Mesenchymal stem cell (in vitro differentiated cells and primary cell): Measurements from ENCODE around the gene ADPRS.

Source experiments
- DNase-seq: peaks from one replicate; pipeline ENCODE4 v3.0.0-alpha.2; 2013
- H2AFZ ChIP-seq: one replicate; pipeline ENCODE4 v1.6.1; 2013; ENCODE audit warnings: low read depth, mild to moderate bottlenecking, control low read depth, inconsistent platforms, low read length, moderate library complexity
- H2AK5ac ChIP-seq: 2 replicates; pipeline ENCODE4 v1.6.1; 2013; ENCODE audit warnings: low read length, moderate library complexity, mild to moderate bottlenecking, inconsistent platforms; ENCODE audit not compliant: severe bottlenecking
- H2BK120ac ChIP-seq: one replicate; pipeline ENCODE4 v1.6.1; 2013; ENCODE audit warnings: low read depth, mild to moderate bottlenecking, inconsistent platforms, low read length, moderate library complexity
- H2BK12ac ChIP-seq, 2 experiments: one replicate each; pipeline ENCODE4 v1.6.1; 2013; ENCODE audit warnings: inconsistent platforms in 2 of 2, low read length in 2 of 2, mild to moderate bottlenecking in 2 of 2, moderate library complexity in 2 of 2, control low read depth in 1 of 2
- H2BK15ac ChIP-seq: one replicate; pipeline ENCODE4 v1.6.1; 2013; ENCODE audit warnings: mild to moderate bottlenecking, low read depth, inconsistent platforms; ENCODE audit not compliant: poor library complexity, severe bottlenecking
- H2BK5ac ChIP-seq: 2 replicates; pipeline ENCODE4 v1.6.1; 2013; ENCODE audit warnings: low read depth, mild to moderate bottlenecking, low read length, control low read depth, inconsistent platforms; ENCODE audit not compliant: poor library complexity, severe bottlenecking
- H3K14ac ChIP-seq, 2 experiments: one replicate each; pipeline ENCODE4 v1.6.1; 2013; ENCODE audit warnings: inconsistent platforms in 2 of 2, low read length in 2 of 2, control low read depth in 1 of 2, mild to moderate bottlenecking in 1 of 2, moderate library complexity in 1 of 2
- H3K18ac ChIP-seq, 2 experiments: one replicate each; pipeline ENCODE4 v1.6.1; 2013; ENCODE audit warnings: inconsistent platforms in 2 of 2, low read length in 2 of 2, control low read depth in 1 of 2, low read depth in 1 of 2, mild to moderate bottlenecking in 1 of 2
- H3K23ac ChIP-seq, 2 experiments: one replicate each; pipeline ENCODE4 v1.6.1; 2013; ENCODE audit warnings: inconsistent platforms in 2 of 2, low read length in 2 of 2, mild to moderate bottlenecking in 2 of 2, moderate library complexity in 2 of 2, control low read depth in 1 of 2
- H3K27ac ChIP-seq: 2 replicates; pipeline ENCODE4 v1.5.1; 2013; ENCODE audit warnings: mild to moderate bottlenecking, moderate library complexity, low read length, control low read depth, inconsistent platforms; ENCODE audit not compliant: poor library complexity, severe bottlenecking
- H3K27me3 ChIP-seq, 2 experiments: 2 replicates each; pipeline versions ENCODE4 v1.6.1 to v1.7.0; 2013; ENCODE audit warnings: low read length in 2 of 2, mild to moderate bottlenecking in 2 of 2, moderate library complexity in 2 of 2, control low read depth in 1 of 2, inconsistent platforms in 1 of 2; ENCODE audit not compliant: control insufficient read depth in 1 of 2, insufficient read depth in 1 of 2
- H3K36me3 ChIP-seq, 2 experiments: 2 replicates each; pipeline versions ENCODE4 v1.6.1 to v1.7.0; 2013; ENCODE audit warnings: low read length in 2 of 2, control low read depth in 1 of 2, inconsistent platforms in 1 of 2, low read depth in 1 of 2, mild to moderate bottlenecking in 1 of 2; ENCODE audit not compliant: insufficient read depth in 2 of 2, control insufficient read depth in 1 of 2
- H3K4ac ChIP-seq, 2 experiments: one replicate each; pipeline ENCODE4 v1.6.1; 2013; ENCODE audit warnings: inconsistent platforms in 2 of 2, low read length in 2 of 2, mild to moderate bottlenecking in 2 of 2, moderate library complexity in 2 of 2, control low read depth in 1 of 2, low read depth in 1 of 2
- H3K4me1 ChIP-seq: 2 replicates; pipeline ENCODE4 v1.6.1; 2013; ENCODE audit warnings: low read depth, low read length, control low read depth; ENCODE audit not compliant: control insufficient read depth, insufficient read depth
- H3K4me2 ChIP-seq: 2 replicates; pipeline ENCODE4 v1.6.1; 2013; ENCODE audit warnings: low read length, mild to moderate bottlenecking, inconsistent platforms; ENCODE audit not compliant: poor library complexity, severe bottlenecking
- H3K4me3 ChIP-seq, 2 experiments: 2 replicates each; pipeline versions ENCODE4 v1.5.1 to v1.7.0; 2013; ENCODE audit warnings: low read length in 2 of 2, mild to moderate bottlenecking in 2 of 2, control low read depth in 1 of 2, low read depth in 1 of 2; ENCODE audit not compliant: insufficient read depth in 1 of 2
- H3K79me1 ChIP-seq: replicated peaks from 2 replicates; pipeline ENCODE4 v1.6.1; 2013; ENCODE audit warnings: mild to moderate bottlenecking, control low read depth, low read length, inconsistent platforms; ENCODE audit not compliant: poor library complexity, severe bottlenecking
- H3K9ac ChIP-seq: 2 replicates; pipeline ENCODE4 v1.7.0; 2013; ENCODE audit warnings: mild to moderate bottlenecking, low read length, moderate library complexity
- H3K9me3 ChIP-seq: 2 replicates; pipeline ENCODE4 v1.7.0; 2013; ENCODE audit warnings: mild to moderate bottlenecking, low read length; ENCODE audit not compliant: control insufficient read depth
- H4K8ac ChIP-seq: one replicate; pipeline ENCODE4 v1.6.1; 2013; ENCODE audit warnings: inconsistent platforms, mild to moderate bottlenecking, low read length, moderate library complexity
- H4K91ac ChIP-seq: one replicate; pipeline ENCODE4 v1.6.1; 2013; ENCODE audit warnings: mild to moderate bottlenecking, low read length, inconsistent platforms
- WGBS: methylation state at CpG from one replicate; pipeline ENCODE4 v1.1.7; 2013; ENCODE audit warnings: mixed read lengths; 5-methylcytosine and 5-hydroxymethylcytosine counted together

Gene ADPRS

DNA sequence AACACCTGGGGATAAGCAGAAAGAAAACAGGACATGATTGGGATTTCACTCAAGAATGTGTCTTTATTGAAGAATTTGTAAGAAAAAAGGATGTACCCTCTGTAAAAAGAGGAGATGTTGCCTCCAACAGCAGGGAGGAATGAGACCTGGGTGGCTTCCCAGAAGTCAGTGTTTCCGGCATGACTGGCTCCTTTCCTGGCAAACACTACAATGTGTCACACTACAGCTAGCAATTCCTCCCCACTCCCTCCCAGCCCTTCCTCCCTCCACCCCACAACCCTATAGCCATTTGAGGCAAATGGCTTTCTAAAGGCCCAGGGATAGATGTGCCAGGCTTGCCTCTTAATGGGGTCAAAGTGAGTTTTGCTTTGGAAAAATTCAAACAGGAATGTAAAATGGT, 47.8 kb downstream of the ADPRS start:
- H3K9ac ChIP-seq: peak overlapping the region; percentile 75
- no peak overlapping the region for H3K14ac ChIP-seq
- no peak overlapping the region for H3K18ac ChIP-seq

DNA sequence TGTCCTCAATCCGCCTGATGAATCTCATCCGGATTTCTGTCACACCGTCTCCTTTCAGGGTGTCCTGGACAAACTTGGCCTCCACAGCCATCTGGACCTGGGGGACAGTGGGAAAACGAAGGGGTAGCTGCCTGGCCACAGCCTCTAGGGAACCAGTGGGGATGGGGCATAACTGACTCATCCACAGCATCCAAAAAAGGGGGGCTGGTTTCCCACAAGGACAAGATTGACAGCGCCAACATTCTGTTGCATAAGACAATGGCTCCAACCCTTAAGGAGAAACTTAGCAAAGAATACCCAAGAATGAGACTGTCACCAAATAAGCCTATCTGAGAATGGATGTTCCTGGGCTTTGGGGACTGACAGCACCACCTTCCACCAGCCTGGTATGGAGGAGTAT, 48.5 kb downstream of the ADPRS start:
- no peaks in the 10 kb centered on the region for H3K9me3 ChIP-seq
- no peak overlapping the region for H4K8ac ChIP-seq
- H3K79me1 ChIP-seq: peaks cover 23% of the 10 kb centered on the region
- 92% methylated on average over 5 of the region's 5 CpGs for WGBS
- peak overlapping the region; percentile 59 for H3K9ac ChIP-seq
- no peak overlapping the region for H3K4ac ChIP-seq
- no peak overlapping the region for H3K4me2 ChIP-seq
- H2BK15ac ChIP-seq: no peak overlapping the region
- no peaks in the 10 kb centered on the region for H3K27me3 ChIP-seq
- no peak overlapping the region for H3K14ac ChIP-seq
- H2BK12ac ChIP-seq: no peak overlapping the region
- H3K4me3 ChIP-seq: no peak overlapping the region
- H4K91ac ChIP-seq: no peak overlapping the region
- peaks cover 20 to 34% of the 10 kb centered on the region in 2 experiments for H3K36me3 ChIP-seq
- no peak overlapping the region for H3K23ac ChIP-seq
- no peak overlapping the region for H2AFZ ChIP-seq
- no peak overlapping the region for H2BK120ac ChIP-seq
- no peak overlapping the region for H3K27ac ChIP-seq
- H3K18ac ChIP-seq: no peak overlapping the region
- H2BK5ac ChIP-seq: no peak overlapping the region
- peaks cover 13% of the 10 kb centered on the region for H3K4me1 ChIP-seq
- no peak overlapping the region for H2AK5ac ChIP-seq
- DNase-seq: no peak

More for the DNA sequence above, 47.8 kb downstream of the ADPRS start:
- H3K4me1 ChIP-seq: peaks cover 13% of the 10 kb centered on the region
- H4K91ac ChIP-seq: no peak overlapping the region
- no peak overlapping the region for H2AFZ ChIP-seq
- no peak overlapping the region for H3K4ac ChIP-seq
- H3K4me3 ChIP-seq: peak overlapping the region in 1 of 2 experiments; percentile 17
- H3K79me1 ChIP-seq: peaks cover 23% of the 10 kb centered on the region
- H2BK15ac ChIP-seq: no peak overlapping the region
- no peak overlapping the region for H2AK5ac ChIP-seq
- H3K27ac ChIP-seq: no peak overlapping the region
- no peak overlapping the region for H3K4me2 ChIP-seq
- H2BK12ac ChIP-seq: no peak overlapping the region
- H3K23ac ChIP-seq: no peak overlapping the region
- no peak overlapping the region for H2BK120ac ChIP-seq
- H2BK5ac ChIP-seq: no peak overlapping the region
- DNase-seq: peak; percentile 30
- no peaks in the 10 kb centered on the region for H3K27me3 ChIP-seq
- no peak overlapping the region for H4K8ac ChIP-seq
- no peaks in the 10 kb centered on the region for H3K9me3 ChIP-seq
- 85% methylated on average over 1 of the region's 1 CpG for WGBS
- H3K36me3 ChIP-seq: peaks cover 20 to 34% of the 10 kb centered on the region in 2 experiments

DNA sequence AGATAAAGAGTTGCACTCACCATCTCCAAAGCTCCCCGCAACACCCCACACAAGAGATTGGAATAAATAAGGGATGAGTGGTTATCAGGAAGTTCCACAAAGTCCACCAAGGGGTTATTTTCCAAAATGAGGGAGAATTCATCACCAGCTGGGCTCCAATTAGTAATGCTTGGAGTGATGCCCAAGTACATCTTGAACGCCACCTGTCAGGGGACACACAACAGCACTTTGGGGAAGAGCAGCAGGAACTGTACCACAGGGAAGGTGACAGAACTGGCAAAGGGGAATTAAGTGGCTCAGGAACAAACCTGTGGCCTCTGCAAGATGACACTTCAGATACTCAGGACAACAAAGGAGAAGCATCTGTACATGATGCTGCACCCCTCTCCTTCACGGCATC, 49.1 kb downstream of the ADPRS start:
- H3K79me1 ChIP-seq: peaks cover 23% of the 10 kb centered on the region
- H3K23ac ChIP-seq: no peak overlapping the region
- H3K4me2 ChIP-seq: no peak overlapping the region
- H2BK120ac ChIP-seq: no peak overlapping the region
- H3K14ac ChIP-seq: no peak overlapping the region
- H4K8ac ChIP-seq: no peak overlapping the region
- peaks cover 13% of the 10 kb centered on the region for H3K4me1 ChIP-seq
- no peak overlapping the region for H3K18ac ChIP-seq
- H3K9ac ChIP-seq: peak overlapping the region; percentile 59
- WGBS: 95% methylated on average over 2 of the region's 3 CpGs
- no peak overlapping the region for H3K4ac ChIP-seq
- no peak overlapping the region for H2BK12ac ChIP-seq
- H3K36me3 ChIP-seq: peaks cover 20 to 34% of the 10 kb centered on the region in 2 experiments
- no peaks in the 10 kb centered on the region for H3K9me3 ChIP-seq
- no peak overlapping the region for H2AK5ac ChIP-seq
- no peak overlapping the region for H2AFZ ChIP-seq
- no peak overlapping the region for H2BK5ac ChIP-seq
- no peak overlapping the region for H2BK15ac ChIP-seq
- DNase-seq: no peak
- no peak overlapping the region for H4K91ac ChIP-seq
- no peaks in the 10 kb centered on the region for H3K27me3 ChIP-seq
- no peak overlapping the region for H3K27ac ChIP-seq
- H3K4me3 ChIP-seq: no peak overlapping the region

DNA sequence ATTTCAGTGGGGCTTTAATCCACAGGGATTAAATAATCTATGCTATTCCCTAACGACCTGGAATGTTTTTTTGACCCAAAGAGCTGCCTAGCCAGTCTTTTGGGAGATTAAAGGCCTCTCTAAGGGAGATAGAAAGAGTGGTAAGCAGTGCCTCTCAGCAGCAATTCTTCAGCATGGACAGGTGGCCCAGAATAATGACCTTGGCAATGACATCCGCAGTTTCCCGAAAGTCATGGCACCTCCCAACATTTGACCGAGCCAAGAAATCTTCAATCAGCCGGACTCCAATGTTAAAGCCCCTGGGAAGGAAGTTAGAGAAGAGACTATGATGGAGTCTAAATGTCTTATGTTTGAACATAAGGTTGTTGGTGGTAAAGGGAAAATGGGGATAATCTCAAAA, 50.8 kb downstream of the ADPRS start:
- H3K79me1 ChIP-seq: peaks cover 23% of the 10 kb centered on the region
- H2BK120ac ChIP-seq: no peak overlapping the region
- no peak overlapping the region for H2BK5ac ChIP-seq
- no peak overlapping the region for H3K14ac ChIP-seq
- H2AFZ ChIP-seq: no peak overlapping the region
- no peak overlapping the region for H4K8ac ChIP-seq
- H3K27me3 ChIP-seq: no peaks in the 10 kb centered on the region
- no peak overlapping the region for H2BK12ac ChIP-seq
- no peak overlapping the region for H2AK5ac ChIP-seq
- H3K27ac ChIP-seq: no peak overlapping the region
- H3K4me1 ChIP-seq: peaks cover under 1% of the 10 kb centered on the region
- no peak overlapping the region for H3K18ac ChIP-seq
- H3K9ac ChIP-seq: peak overlapping the region; percentile 20
- no peaks in the 10 kb centered on the region for H3K9me3 ChIP-seq
- H3K23ac ChIP-seq: no peak overlapping the region
- H3K36me3 ChIP-seq: peaks cover 23 to 37% of the 10 kb centered on the region in 2 experiments
- no peak overlapping the region for H3K4me3 ChIP-seq
- WGBS: 93% methylated on average over 5 of the region's 5 CpGs
- no peak overlapping the region for H3K4ac ChIP-seq
- DNase-seq: no peak
- no peak overlapping the region for H2BK15ac ChIP-seq
- no peak overlapping the region for H3K4me2 ChIP-seq
- H4K91ac ChIP-seq: no peak overlapping the region
